ENCODE measurements around the gene NDUFB7.

Gene NDUFB7

GRCh38 chr19:14554382-14554812 lies 17.5 kb downstream of the NDUFB7 start:
- no peak for TF ChIP-seq SIN3A (IDR thresholded peaks at IDR 0.05; ENCODE audit: borderline replicate concordance, insufficient read depth, low read length)

DNA sequence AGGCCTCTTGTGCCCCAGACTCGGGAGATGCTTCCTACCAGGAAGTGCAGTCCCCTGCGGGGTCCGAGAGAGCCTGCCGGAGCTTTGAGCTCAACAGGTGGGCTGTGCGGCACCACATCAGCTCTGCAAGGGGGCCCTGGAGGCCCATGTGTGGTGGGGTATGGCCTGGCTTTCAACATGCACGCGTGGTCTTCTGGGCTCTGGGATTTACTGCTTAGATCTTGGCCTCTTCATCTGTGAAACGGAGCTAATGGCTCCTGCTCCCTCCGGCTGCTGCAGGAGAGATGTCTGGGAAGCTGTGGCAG lies 18.0 kb downstream of the NDUFB7 start:
- no peak for TF ChIP-seq FOXP2 (optimal IDR thresholded peaks at IDR 0.05; ENCODE audit: borderline replicate concordance, extremely low read depth, extremely low read length, insufficient read depth)
- no peak for TF ChIP-seq TAF1 (IDR thresholded peaks at IDR 0.05; ENCODE audit: borderline replicate concordance, insufficient read depth, low read length)
- TF ChIP-seq SIN3A (IDR thresholded peaks at IDR 0.05; ENCODE audit: borderline replicate concordance, insufficient read depth, low read length): no peak

DNA sequence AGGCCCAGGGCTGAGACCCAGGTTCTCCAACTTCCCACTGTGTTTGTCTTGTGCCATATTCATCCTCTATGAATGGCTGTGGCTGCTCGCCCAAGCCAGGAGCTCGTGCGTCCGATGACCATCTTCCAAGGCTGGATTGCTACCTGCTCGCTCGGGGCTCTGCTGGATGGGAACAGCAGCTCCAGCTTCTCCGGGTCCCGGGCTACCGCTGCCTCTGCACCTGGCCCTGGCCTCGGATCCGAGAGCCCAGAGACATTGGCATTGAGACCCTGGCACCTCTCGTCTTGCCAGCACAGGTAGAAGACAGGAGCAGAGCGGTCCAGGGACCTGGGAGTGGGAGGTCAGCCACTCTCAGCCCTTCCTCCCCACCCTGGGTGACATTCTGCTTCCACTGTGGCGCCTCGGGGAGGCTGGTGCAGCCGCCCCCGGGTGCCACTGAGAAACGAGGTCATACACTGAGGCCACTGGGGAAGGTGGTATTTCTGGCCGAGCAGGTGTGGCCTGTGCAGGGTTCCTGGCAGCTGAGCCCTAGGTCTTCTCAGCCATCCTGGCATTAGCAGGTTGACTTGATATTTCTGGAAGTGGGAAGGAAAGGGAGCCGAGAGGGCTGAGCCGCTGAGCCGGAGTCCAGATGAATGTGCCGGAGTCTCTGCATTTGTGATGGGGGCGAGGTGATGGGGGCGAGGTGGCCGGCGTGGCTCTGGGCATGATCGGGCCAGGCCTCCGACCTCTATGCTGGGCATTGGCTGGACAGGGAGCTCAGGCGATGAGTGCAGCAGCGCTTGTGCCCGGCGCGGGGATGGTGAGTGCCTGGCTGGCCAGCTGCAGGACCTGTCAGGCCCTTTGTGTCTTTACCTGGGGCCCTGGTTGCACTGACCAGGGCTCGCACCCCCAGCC lies 18.6 kb downstream of the NDUFB7 start:
- TF ChIP-seq POLR2AphosphoS5 (IDR thresholded peaks at IDR 0.05; ENCODE audit: low read depth, low read length): no peak
- TF ChIP-seq SIN3A (IDR thresholded peaks at IDR 0.05; ENCODE audit: borderline replicate concordance, insufficient read depth, low read length): no peak
- TF ChIP-seq, protein P1, sequence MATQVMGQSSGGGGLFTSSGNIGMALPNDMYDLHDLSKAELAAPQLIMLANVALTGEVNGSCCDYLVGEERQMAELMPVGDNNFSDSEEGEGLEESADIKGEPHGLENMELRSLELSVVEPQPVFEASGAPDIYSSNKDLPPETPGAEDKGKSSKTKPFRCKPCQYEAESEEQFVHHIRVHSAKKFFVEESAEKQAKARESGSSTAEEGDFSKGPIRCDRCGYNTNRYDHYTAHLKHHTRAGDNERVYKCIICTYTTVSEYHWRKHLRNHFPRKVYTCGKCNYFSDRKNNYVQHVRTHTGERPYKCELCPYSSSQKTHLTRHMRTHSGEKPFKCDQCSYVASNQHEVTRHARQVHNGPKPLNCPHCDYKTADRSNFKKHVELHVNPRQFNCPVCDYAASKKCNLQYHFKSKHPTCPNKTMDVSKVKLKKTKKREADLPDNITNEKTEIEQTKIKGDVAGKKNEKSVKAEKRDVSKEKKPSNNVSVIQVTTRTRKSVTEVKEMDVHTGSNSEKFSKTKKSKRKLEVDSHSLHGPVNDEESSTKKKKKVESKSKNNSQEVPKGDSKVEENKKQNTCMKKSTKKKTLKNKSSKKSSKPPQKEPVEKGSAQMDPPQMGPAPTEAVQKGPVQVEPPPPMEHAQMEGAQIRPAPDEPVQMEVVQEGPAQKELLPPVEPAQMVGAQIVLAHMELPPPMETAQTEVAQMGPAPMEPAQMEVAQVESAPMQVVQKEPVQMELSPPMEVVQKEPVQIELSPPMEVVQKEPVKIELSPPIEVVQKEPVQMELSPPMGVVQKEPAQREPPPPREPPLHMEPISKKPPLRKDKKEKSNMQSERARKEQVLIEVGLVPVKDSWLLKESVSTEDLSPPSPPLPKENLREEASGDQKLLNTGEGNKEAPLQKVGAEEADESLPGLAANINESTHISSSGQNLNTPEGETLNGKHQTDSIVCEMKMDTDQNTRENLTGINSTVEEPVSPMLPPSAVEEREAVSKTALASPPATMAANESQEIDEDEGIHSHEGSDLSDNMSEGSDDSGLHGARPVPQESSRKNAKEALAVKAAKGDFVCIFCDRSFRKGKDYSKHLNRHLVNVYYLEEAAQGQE (IDR thresholded peaks at IDR 0.05; ENCODE audit: insufficient read depth in 1 of 2, low read depth in 2 of 2, low read length in 2 of 2): no peak
- TF ChIP-seq FOXP2 (optimal IDR thresholded peaks at IDR 0.05; ENCODE audit: borderline replicate concordance, extremely low read depth, extremely low read length, insufficient read depth): no peak
- TF ChIP-seq TAF1 (IDR thresholded peaks at IDR 0.05; ENCODE audit: borderline replicate concordance, insufficient read depth, low read length): no peak

DNA sequence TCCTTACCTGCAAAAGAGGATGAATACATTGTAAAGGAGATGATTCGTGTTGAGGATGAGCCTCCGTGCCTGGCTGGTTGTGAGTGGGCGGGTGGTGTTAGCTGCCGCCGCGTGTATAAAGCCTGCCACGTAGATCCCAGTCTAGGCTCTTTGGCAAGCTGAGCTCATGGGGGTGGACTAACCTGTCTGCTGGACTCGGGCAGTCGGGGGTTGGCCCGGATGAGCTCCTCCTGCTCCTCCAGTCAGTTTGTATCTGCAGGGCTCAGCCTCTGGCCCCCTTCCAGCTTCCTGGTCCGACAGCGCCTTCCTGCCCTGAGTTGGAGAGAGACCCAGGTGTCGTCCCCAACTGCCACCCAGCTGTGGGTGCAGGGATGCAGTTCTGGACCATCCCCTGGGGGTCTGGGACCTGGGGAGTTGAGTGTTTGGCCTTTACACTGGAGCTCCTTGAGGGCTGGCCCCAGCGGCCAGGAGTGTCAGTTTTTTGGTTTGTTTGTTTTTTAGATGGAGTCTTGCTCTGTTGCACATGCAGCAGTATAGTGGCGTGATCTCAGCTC lies 21.6 kb downstream of the NDUFB7 start:
- no peak for TF ChIP-seq TAF1 (IDR thresholded peaks at IDR 0.05; ENCODE audit: borderline replicate concordance, insufficient read depth, low read length)
- no peak for TF ChIP-seq POLR2AphosphoS5 (IDR thresholded peaks at IDR 0.05; ENCODE audit: low read depth, low read length)
- TF ChIP-seq, protein P1 (IDR thresholded peaks at IDR 0.05; ENCODE audit: insufficient read depth in 1 of 2, low read depth in 2 of 2, low read length in 2 of 2): no peak
- TF ChIP-seq SIN3A (IDR thresholded peaks at IDR 0.05; ENCODE audit: borderline replicate concordance, insufficient read depth, low read length): no peak
- no peak for TF ChIP-seq FOXP2 (optimal IDR thresholded peaks at IDR 0.05; ENCODE audit: borderline replicate concordance, extremely low read depth, extremely low read length, insufficient read depth)

DNA sequence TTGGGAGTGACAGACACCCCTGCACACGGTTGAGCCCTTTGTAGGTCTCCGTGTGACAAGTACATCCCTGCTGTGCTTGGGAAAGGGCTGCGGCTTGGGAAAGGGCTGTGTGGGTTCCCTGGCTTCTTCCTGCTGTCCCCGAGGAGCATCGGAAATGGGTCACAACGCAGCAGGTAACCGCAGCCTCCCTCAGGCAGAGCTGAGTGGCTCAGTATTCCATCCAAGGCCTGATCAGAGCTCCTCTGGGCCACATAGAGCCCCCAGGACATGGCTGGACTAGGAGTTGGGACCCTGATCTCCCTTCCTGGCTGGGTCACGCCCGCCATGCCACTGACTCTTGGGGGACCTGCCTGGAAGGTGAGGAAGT lies 26.2 kb downstream of the NDUFB7 start:
- TF ChIP-seq FOXP2 (optimal IDR thresholded peaks at IDR 0.05; ENCODE audit: borderline replicate concordance, extremely low read depth, extremely low read length, insufficient read depth) (no peak), POLR2AphosphoS5 (IDR thresholded peaks at IDR 0.05; ENCODE audit: low read depth, low read length) (no peak), TAF1 (IDR thresholded peaks at IDR 0.05; ENCODE audit: borderline replicate concordance, insufficient read depth, low read length) (no peak), SIN3A (IDR thresholded peaks at IDR 0.05; ENCODE audit: borderline replicate concordance, insufficient read depth, low read length) (no peak)
- TF ChIP-seq, protein P1 (IDR thresholded peaks at IDR 0.05; ENCODE audit: insufficient read depth in 1 of 2, low read depth in 2 of 2, low read length in 2 of 2): no peak

Data from PFSK-1 (cell line).